A673 (cell line): ENCODE results near the gene TRIM10.

ENCODE experiments used
- EZH2 ChIP-seq: fragments of 200-600 bp; sonication (generic); IDR thresholded peaks from 2 replicates; pipeline ENCODE4 v1.6.1; 2017; ENCODE audit warnings: borderline replicate concordance, low read depth, mild to moderate bottlenecking, mixed read lengths, antibody characterized with exemption, low read length; ENCODE audit not compliant: poor library complexity, severe bottlenecking
- TF ChIP-seq, protein P1 (sequence below): fragments of 300-800, 200-600 bp; sonication (generic); conservative IDR thresholded peaks from 2 replicates; pipeline ENCODE4 v1.5.1; 2017; ENCODE audit warnings: low read depth, mild to moderate bottlenecking, antibody characterized with exemption, low read length, moderate library complexity, mixed read lengths

DNA sequence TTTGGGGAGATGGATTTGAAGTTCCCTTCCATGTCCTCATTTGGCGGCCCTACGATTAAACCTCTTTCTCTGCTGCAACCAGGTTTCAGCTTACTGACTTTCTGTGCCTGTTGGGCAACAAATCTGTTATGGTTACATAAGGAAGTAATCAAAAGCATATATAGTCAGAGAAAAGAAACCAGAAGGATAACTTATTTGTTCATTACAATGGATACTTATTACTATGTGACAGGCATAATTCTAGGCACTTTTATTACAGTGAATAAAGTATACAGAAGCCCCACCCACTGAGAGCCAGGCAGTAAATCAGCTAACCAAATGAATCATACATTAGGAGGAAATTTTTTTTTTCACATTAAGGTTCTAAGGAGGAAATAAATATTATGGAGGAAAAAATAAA is 38.5 kb downstream of the TRIM10 start:
- TF ChIP-seq, protein P1, sequence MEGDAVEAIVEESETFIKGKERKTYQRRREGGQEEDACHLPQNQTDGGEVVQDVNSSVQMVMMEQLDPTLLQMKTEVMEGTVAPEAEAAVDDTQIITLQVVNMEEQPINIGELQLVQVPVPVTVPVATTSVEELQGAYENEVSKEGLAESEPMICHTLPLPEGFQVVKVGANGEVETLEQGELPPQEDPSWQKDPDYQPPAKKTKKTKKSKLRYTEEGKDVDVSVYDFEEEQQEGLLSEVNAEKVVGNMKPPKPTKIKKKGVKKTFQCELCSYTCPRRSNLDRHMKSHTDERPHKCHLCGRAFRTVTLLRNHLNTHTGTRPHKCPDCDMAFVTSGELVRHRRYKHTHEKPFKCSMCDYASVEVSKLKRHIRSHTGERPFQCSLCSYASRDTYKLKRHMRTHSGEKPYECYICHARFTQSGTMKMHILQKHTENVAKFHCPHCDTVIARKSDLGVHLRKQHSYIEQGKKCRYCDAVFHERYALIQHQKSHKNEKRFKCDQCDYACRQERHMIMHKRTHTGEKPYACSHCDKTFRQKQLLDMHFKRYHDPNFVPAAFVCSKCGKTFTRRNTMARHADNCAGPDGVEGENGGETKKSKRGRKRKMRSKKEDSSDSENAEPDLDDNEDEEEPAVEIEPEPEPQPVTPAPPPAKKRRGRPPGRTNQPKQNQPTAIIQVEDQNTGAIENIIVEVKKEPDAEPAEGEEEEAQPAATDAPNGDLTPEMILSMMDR: no peak
- no peak for TF ChIP-seq EZH2
